ENCODE measurements around the gene HSD11B1.

DNA sequence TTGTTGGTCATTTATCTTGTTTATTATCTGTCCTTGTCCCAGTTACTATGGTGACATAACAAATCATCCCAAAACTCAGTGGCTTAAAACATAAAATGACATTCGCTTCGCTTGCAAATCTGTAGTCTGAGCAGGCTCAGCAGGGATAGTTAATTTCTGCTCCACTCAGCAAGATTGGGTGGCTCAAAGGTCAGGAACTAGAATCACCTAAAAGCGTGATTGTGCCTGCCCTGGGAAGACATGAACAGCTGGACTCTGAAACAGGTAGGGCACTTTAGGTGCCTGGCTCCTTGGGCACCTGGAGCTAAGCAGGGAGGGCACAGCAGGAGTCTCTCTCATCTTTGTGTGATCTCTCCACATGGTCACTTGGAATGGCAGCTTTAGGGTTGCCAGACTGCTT is 36.5 kb downstream of the HSD11B1 start:
- no peak for TF ChIP-seq EZH2 (IDR thresholded peaks at IDR 0.05; ENCODE audit: low read length)
- TF ChIP-seq, protein P1, sequence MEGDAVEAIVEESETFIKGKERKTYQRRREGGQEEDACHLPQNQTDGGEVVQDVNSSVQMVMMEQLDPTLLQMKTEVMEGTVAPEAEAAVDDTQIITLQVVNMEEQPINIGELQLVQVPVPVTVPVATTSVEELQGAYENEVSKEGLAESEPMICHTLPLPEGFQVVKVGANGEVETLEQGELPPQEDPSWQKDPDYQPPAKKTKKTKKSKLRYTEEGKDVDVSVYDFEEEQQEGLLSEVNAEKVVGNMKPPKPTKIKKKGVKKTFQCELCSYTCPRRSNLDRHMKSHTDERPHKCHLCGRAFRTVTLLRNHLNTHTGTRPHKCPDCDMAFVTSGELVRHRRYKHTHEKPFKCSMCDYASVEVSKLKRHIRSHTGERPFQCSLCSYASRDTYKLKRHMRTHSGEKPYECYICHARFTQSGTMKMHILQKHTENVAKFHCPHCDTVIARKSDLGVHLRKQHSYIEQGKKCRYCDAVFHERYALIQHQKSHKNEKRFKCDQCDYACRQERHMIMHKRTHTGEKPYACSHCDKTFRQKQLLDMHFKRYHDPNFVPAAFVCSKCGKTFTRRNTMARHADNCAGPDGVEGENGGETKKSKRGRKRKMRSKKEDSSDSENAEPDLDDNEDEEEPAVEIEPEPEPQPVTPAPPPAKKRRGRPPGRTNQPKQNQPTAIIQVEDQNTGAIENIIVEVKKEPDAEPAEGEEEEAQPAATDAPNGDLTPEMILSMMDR (optimal IDR thresholded peaks at IDR 0.05 in 1 of 3, IDR thresholded peaks at IDR 0.05 in 1 of 3, conservative IDR thresholded peaks at IDR 0.05 in 1 of 3; ENCODE audit: extremely low read depth in 1 of 3, insufficient read depth in 2 of 3, low read length in 3 of 3): no peak
